Thyroid gland (tissue), 4 donors: ENCODE results near the gene CAVIN1. TPM values are rescaled to one million over a fixed set of nuclear protein-coding genes. Genes with fewer than 3 reads are reported as not detected.

Experiments used
- DNase-seq, 2 donors: peaks; one replicate each; pipeline ENCODE4 v3.0.0-alpha.2; 2019
- H3K27ac ChIP-seq, 3 donors: fragments of 200-600 bp; sonication (generic); 1 replicate in 2 of 3; 2 replicates in 1 of 3; pipeline ENCODE4 v1.5.1; 2016 to 2019; ENCODE audit warnings: mild to moderate bottlenecking in 1 of 3, moderate library complexity in 1 of 3
- H3K27me3 ChIP-seq: fragments of 200-600 bp; sonication (generic); one replicate; pipeline ENCODE4 v1.5.1; 2019
- H3K36me3 ChIP-seq, 2 donors: fragments of 200-600 bp; sonication (generic); one replicate each; pipeline ENCODE4 v1.5.1; 2016 to 2019
- H3K4me1 ChIP-seq, 2 donors: fragments of 200-600 bp; sonication (generic); one replicate each; pipeline ENCODE4 v1.5.1; 2017 to 2019
- H3K4me3 ChIP-seq, 3 donors: fragments of 200-600 bp; sonication (generic); replicated peaks in 1 of 3; 1 replicate in 2 of 3; 2 replicates in 1 of 3; pipeline ENCODE4 v1.5.1; 2016; ENCODE audit warnings: mild to moderate bottlenecking in 1 of 3
- H3K9me3 ChIP-seq: fragments of 200-600 bp; sonication (generic); one replicate; pipeline ENCODE4 v1.5.1; 2017
- POLR2A ChIP-seq, 2 donors: fragments of 450-650 bp; IDR thresholded peaks; one replicate each; pipeline ENCODE4 v1.6.1; 2017; ENCODE audit warnings: antibody characterized with exemption in 2 of 2, mild to moderate bottlenecking in 2 of 2, moderate library complexity in 1 of 2
- WGBS, 2 donors: methylation state at CpG; one replicate each; pipeline ENCODE4 v1.1.5; 2017; 5-methylcytosine and 5-hydroxymethylcytosine counted together
- intact Hi-C: fragments of 100-400 bp; cut with DNase I; formaldehyde crosslinking; loops from one replicate; pipeline ENCODE4 v1.15.1; 2023
- small RNA-seq: library from RNA; depleted of rRNA; stranded (forward); fragments of <200 nt; gene quantifications from one replicate; pipeline ENCODE3, GENCODE V24; 2016
- total RNA-seq, 4 donors: library from RNA; depleted of rRNA; stranded (reverse); fragments of >200 nt; gene quantifications; one replicate each; pipeline ENCODE4 v1.2.3, GENCODE V29; 2016
- TF ChIP-seq, protein P1 (sequence below), 6 experiments: fragments of 200-600 bp in 3 of 6; fragments of 450-650 bp in 3 of 6; sonication (generic) in 3 of 6; IDR thresholded peaks; one replicate each; pipeline ENCODE4 v1.5.1; 2016 to 2019; ENCODE audit warnings: antibody characterized with exemption in 6 of 6, mild to moderate bottlenecking in 2 of 6, inconsistent platforms in 1 of 6, moderate library complexity in 1 of 6

Gene CAVIN1
- total RNA-seq, 4 donors from 2014 or later: 173 to 199 (median 187) TPM

DNA sequence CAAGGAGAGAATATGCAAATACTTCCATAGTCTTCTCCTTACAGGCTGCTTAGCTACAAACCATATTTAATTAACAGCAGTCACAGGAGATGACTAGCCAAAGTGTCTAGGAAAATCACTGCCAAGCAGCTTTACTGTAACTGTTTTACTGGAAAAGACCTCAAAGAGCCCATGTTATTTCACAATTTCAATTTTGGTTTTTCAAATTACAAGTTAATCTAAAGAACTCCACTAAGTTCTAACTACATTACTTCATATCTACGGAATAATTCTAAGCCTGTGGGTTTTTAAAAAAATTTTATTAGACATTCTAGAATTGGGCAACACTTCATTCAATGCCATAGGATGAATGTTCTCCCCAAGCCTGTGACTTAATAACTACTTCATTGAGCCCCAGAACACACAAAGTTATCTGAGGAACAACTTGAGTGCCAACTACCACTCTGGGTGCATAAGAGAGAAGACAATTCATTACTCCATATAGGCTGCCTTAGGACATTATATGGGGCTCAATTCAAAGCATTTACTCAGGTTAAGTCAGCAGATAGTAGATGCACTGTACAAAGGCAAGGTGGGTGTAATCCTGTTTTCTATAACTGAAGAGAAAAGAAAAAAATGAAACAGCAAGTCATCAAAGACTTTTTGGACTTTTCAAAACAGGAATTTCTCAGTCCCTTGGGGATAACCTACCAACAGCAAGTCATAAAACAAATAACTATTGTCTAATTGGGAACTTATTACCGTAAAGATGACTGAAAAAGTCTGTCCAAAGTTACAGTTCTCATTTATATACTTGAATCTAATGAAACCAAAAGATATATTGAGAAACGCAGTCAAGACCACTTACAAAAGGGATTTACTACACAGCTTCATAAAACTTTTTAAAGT, 67.9 kb downstream of the CAVIN1 start:
- intact Hi-C loops: no loop called here
- Histone ChIP-seq H3K36me3 (no peaks in the 10 kb centered on the region), H3K27me3 (no peaks in the 10 kb centered on the region), H3K4me1 (peaks cover 33 to 60% of the 10 kb centered on the region in 2 donors), H3K9me3 (no peaks in the 10 kb centered on the region), H3K27ac (peak overlapping the region; percentile 44 to 61 (median 60)), H3K4me3 (no peak overlapping the region)
- DNase-seq: no peak
- no peak for TF ChIP-seq POLR2A (IDR thresholded peaks at IDR 0.05)
- TF ChIP-seq, protein P1, sequence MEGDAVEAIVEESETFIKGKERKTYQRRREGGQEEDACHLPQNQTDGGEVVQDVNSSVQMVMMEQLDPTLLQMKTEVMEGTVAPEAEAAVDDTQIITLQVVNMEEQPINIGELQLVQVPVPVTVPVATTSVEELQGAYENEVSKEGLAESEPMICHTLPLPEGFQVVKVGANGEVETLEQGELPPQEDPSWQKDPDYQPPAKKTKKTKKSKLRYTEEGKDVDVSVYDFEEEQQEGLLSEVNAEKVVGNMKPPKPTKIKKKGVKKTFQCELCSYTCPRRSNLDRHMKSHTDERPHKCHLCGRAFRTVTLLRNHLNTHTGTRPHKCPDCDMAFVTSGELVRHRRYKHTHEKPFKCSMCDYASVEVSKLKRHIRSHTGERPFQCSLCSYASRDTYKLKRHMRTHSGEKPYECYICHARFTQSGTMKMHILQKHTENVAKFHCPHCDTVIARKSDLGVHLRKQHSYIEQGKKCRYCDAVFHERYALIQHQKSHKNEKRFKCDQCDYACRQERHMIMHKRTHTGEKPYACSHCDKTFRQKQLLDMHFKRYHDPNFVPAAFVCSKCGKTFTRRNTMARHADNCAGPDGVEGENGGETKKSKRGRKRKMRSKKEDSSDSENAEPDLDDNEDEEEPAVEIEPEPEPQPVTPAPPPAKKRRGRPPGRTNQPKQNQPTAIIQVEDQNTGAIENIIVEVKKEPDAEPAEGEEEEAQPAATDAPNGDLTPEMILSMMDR (IDR thresholded peaks at IDR 0.05): no peak
- 48 to 57% methylated on average over 3 of the region's 3 CpGs for WGBS, 2 donors

Small RNA genes within 50 kb of the gene (small RNA-seq; reads per million reads assigned to genes)
- not detected for gene RNU7-97P

Other genes starting within 250 kb of the CAVIN1 start
- gene KCNH4, start 242.1 kb downstream of the CAVIN1 start, total RNA-seq: not detected
- not detected for gene HCRT, start 237.8 kb downstream of the CAVIN1 start, total RNA-seq
- 100 to 1,000 TPM in 2 of 4 donors, 10 to 100 TPM in 2; 48.4 to 254 (median 95.9) TPM for gene GHDC, start 228.8 kb downstream of the CAVIN1 start, total RNA-seq
- 10 to 100 TPM; 57.6 to 72.6 (median 63.3) TPM for gene STAT5B, start 146.9 kb downstream of the CAVIN1 start, total RNA-seq
- gene STAT5A, start 134.8 kb downstream of the CAVIN1 start, total RNA-seq: 10 to 100 TPM; 31.9 to 46.1 (median 34.0) TPM
- 100 to 1,000 TPM; 147 to 292 (median 206) TPM for gene STAT3, start 34.8 kb downstream of the CAVIN1 start, total RNA-seq
- 100 to 1,000 TPM in 2 of 4 donors, 10 to 100 TPM in 2; 75.5 to 195 (median 121) TPM for gene ATP6V0A1, start 35.6 kb upstream of the CAVIN1 start, total RNA-seq
- 100 to 1,000 TPM in 2 of 4 donors, 10 to 100 TPM in 2; 56.7 to 140 (median 101) TPM for gene NAGLU, start 113.0 kb upstream of the CAVIN1 start, total RNA-seq
- 1 to 10 TPM in 2 of 4 donors, under 1 TPM in 2; 0.21 to 4.1 (median 1.3) TPM for gene HSD17B1, start 129.7 kb upstream of the CAVIN1 start, total RNA-seq
- 10 to 100 TPM; 32.7 to 60.9 (median 48.7) TPM for gene COASY, start 138.9 kb upstream of the CAVIN1 start, total RNA-seq
- gene MLX, start 143.8 kb upstream of the CAVIN1 start, total RNA-seq: 10 to 100 TPM; 47.0 to 62.8 (median 52.9) TPM
- gene PSMC3IP, start 154.5 kb upstream of the CAVIN1 start, total RNA-seq: 1 to 10 TPM; 1.4 to 5.8 (median 4.5) TPM
- gene RETREG3, start 186.1 kb upstream of the CAVIN1 start, total RNA-seq: 10 to 100 TPM; 61.9 to 74.4 (median 72.1) TPM
- gene TUBG1, start 186.4 kb upstream of the CAVIN1 start, total RNA-seq: 10 to 100 TPM; 17.1 to 45.6 (median 31.7) TPM
- 10 to 100 TPM; 20.4 to 38.7 (median 24.4) TPM for gene TUBG2, start 236.0 kb upstream of the CAVIN1 start, total RNA-seq